ENCODE data around the gene GALR3. TPM values are rescaled to one million over a fixed set of nuclear protein-coding genes. Genes with fewer than 3 reads are reported as not detected.

GALR3 gene
- total and polyA plus RNA-seq, 12 donors: 0.03 TPM; not detected in 11

DNA sequence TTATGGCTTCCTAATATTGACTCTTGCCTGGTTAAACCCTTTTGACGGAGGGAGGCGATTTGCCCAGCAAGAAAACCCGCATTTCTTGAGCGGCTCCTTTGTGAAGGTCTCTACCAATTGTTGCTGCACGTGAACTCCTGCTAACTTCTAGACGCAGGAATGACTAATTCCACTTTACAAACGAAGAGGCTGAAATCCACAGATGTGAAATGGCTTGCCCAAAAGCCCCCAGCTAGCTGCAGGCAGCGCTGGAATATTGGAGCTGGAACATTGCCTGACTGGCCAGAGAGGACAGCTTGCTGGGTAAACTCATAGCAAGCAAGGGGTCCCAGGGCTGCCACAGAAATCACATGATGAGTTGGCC, 14.9 kb upstream of the GALR3 start:
- intact Hi-C loops (cut with DNase I): loop anchor here in 3 of 10 donors (5.0 to 10.0 kb wide), 2 partner anchors 44 to 53 kb away; no protein-coding TSS in a partner anchor
- 6 to 9% methylated on average over 8 of the region's 8 CpGs for WGBS, 2 donors
- H3K27ac ChIP-seq: peak overlapping the region in 9 of 10 donors; percentile 21 to 96 (median 62)
- no peaks in the 10 kb centered on the region for H3K36me3 ChIP-seq
- ATAC-seq (no peak), DNase-seq (no peak)
- peaks cover 6 to 52% (median 30%) of the 10 kb centered on the region in 9 donors for H3K4me1 ChIP-seq
- H3K4me3 ChIP-seq: peak overlapping the region; percentile 18 to 85 (median 69)
- peaks cover 0 to 25% (median 0%) of the 10 kb centered on the region in 7 donors for H3K27me3 ChIP-seq
- H3K9me3 ChIP-seq: no peaks in the 10 kb centered on the region
- TF ChIP-seq CTCF (IDR thresholded peaks at IDR 0.05): no peak

GRCh38 chr22:37809672-37810333, 13.4 kb upstream of the GALR3 start:
- 95 to 97% methylated on average over 5 of the region's 5 CpGs for WGBS, 2 donors
- no peak for ATAC-seq
- Histone ChIP-seq H3K4me1 (peaks cover 6 to 38% (median 30%) of the 10 kb centered on the region in 9 donors), H3K36me3 (peaks cover 0 to 6% (median 0%) of the 10 kb centered on the region in 9 donors), H3K4me3 (no peak overlapping the region), H3K27me3 (peaks cover 0 to 14% (median 0%) of the 10 kb centered on the region in 7 donors), H3K27ac (no peak overlapping the region), H3K9me3 (no peaks in the 10 kb centered on the region)
- DNase-seq: no peak
- intact Hi-C loops (cut with DNase I): loop anchor here in 6 of 10 donors (5.0 to 10.0 kb wide), 4 partner anchors 42 to 155 kb away; no protein-coding TSS in a partner anchor
- no peak for TF ChIP-seq CTCF (IDR thresholded peaks at IDR 0.05)

- no peak for TF ChIP-seq CTCF (IDR thresholded peaks at IDR 0.05)
- no peak overlapping the region for H3K4me3 ChIP-seq
- H3K27ac ChIP-seq: peak overlapping the region in 1 of 10 donors; percentile 2
- no peak for DNase-seq
- peaks cover 0 to 9% (median 0%) of the 10 kb centered on the region in 7 donors for H3K27me3 ChIP-seq
- intact Hi-C loops (cut with DNase I): loop anchor here in 4 of 10 donors (10.0 kb wide), 2 partner anchors 123 to 153 kb away; no protein-coding TSS in a partner anchor
- ATAC-seq: no peak
- H3K4me1 ChIP-seq: peaks cover 0 to 23% (median 16%) of the 10 kb centered on the region in 9 donors
- H3K9me3 ChIP-seq: no peaks in the 10 kb centered on the region
- peaks cover 0 to 16% (median 0%) of the 10 kb centered on the region in 9 donors for H3K36me3 ChIP-seq
- 92 to 99% methylated on average over 2 of the region's 2 CpGs for WGBS, 2 donors
Observed at GRCh38 chr22:37811867-37812266, 11.3 kb upstream of the GALR3 start.

- peak overlapping the region in 2 of 10 donors; percentile 2 to 13 for H3K27ac ChIP-seq
- H3K4me1 ChIP-seq: peaks cover 0 to 23% (median 17%) of the 10 kb centered on the region in 9 donors
- H3K4me3 ChIP-seq: no peak overlapping the region
- H3K9me3 ChIP-seq: no peaks in the 10 kb centered on the region
- 92 to 94% methylated on average over 27 of the region's 27 CpGs for WGBS, 2 donors
- no peak for TF ChIP-seq CTCF (IDR thresholded peaks at IDR 0.05)
- H3K27me3 ChIP-seq: peaks cover 0 to 7% (median 0%) of the 10 kb centered on the region in 7 donors
- no peak for DNase-seq
- ATAC-seq: no peak
- intact Hi-C loops (cut with DNase I): loop anchor here in 4 of 10 donors (10.0 kb wide), 2 partner anchors 122 to 152 kb away; no protein-coding TSS in a partner anchor
- H3K36me3 ChIP-seq: peaks cover 0 to 16% (median 0%) of the 10 kb centered on the region in 9 donors
Observed at GRCh38 chr22:37812869-37813678, 10.1 kb upstream of the GALR3 start.

Measured in heart right ventricle (tissue), 16 donors.